GM18526 (cell line): ENCODE measurements around the gene RAPGEF1.

Source experiments
- POLR2A ChIP-seq: IDR thresholded peaks from 3 replicates; pipeline ENCODE4 v1.6.1; 2011; ENCODE audit not compliant: insufficient read length; ENCODE audit errors: extremely low read depth

RAPGEF1 gene

GRCh38 chr9:131545786-131546335 lies 194.0 kb downstream of the RAPGEF1 start:
- no peak for TF ChIP-seq POLR2A

DNA sequence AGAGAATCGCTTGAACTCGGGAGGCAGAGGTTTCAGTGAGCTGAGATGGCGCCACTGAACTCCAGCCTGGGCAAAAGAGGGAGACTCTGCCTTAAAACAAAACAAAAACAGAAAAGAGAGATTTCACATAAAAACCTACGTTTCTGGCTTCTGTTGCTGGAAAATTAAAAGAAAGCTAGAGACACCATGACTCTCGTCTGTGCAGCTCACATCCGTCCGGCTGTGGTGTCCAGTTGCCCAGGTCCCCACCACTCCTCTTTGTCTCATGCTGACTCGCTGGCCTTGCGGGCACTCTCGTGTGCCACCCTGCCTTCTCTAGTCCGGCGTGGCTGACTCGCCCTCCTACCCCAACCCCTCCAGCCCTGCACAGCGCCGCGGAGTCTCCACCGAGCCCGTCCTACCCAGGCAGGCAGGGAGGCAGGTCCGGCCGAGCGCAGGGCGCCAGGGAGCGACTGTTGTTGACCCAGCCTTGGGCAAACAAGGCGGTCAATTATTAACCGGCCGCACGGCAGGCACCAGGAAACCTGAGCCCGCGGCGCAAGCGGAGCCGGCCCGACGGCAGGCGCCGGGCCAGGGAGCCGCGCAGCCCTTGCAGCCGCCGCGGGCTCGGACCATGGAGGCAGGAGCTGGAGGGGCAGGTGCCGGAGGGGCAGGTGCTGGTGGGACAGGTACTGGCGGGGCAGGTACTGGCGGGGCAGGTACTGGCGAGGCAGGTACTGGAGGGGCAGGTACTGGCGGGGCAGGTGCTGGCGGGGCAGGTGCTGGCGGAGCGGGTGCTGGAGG lies 194.7 kb downstream of the RAPGEF1 start, which contains the start of gene PRRT1B:
Gene PRRT1B (plus strand): TSS at position 521 of the 783 bp plus-strand sequence. CDS start 93 bp downstream, at position 614.
- TF ChIP-seq POLR2A, result no peak

DNA sequence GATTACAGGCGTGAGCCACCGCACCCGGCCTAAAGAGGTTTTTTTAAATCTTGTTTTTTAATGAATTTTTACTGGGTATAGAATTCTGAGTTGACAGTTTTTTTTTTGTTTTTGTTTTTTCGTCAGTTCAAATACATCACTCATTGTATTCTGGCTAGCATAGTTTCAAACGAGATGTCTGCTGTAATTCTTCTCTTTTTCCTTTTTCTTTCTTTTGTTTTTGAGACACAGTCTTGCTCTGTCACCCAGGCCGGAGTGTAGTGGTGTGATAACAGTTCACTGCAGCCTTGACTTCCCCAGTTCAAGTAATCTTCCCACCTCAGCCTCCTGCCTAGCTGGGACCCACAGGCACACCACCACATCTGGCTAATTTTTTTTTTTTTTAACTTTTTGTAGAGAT lies 196.7 kb downstream of the RAPGEF1 start:
- TF ChIP-seq POLR2A, result no peak

GRCh38 chr9:131539223-131539923 lies 200.5 kb downstream of the RAPGEF1 start:
- no peak for TF ChIP-seq POLR2A

GRCh38 chr9:131537946-131538345 lies 201.9 kb downstream of the RAPGEF1 start:
- no peak for TF ChIP-seq POLR2A

GRCh38 chr9:131534721-131535237 lies 205.1 kb downstream of the RAPGEF1 start:
- no peak for TF ChIP-seq POLR2A

GRCh38 chr9:131530920-131531832 lies 208.7 kb downstream of the RAPGEF1 start, which contains the start of gene UCK1:
Gene UCK1, minus strand, starts transcription at chr9:131531263. Its CDS starts 89 bp downstream, at chr9:131531174.
- TF ChIP-seq POLR2A, result peak; percentile 56

- TF ChIP-seq POLR2A, result no peak
Measured at GRCh38 chr9:131530546-131530919, 209.3 kb downstream of the RAPGEF1 start.

- no peak for TF ChIP-seq POLR2A
Measured at GRCh38 chr9:131529597-131530545, 210.0 kb downstream of the RAPGEF1 start.

- no peak for TF ChIP-seq POLR2A
Measured at GRCh38 chr9:131528886-131529505, 210.9 kb downstream of the RAPGEF1 start.

DNA sequence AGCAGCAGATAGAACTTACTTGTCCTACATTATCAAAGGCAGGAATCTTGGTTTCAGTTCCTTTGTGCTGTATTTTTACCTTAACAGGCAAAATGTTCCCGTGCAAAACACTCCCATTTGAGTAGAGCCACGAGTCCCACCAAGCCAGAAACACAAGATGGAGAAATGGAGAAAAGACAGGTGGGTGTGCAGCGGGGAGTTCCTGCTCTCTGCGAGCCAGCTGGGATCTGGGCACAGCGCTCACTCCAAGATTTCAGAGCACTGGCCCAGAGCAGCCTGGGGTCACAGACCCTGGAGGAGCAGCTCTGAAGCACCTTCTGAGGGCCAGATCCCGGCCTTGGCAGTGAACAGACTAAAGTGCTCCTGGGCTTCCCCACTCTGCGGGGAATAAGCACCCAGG lies 211.7 kb downstream of the RAPGEF1 start:
- no peak for TF ChIP-seq POLR2A
